Stimulated activated CD8-positive, alpha-beta memory T cell treated with anti-CD3 and anti-CD28 coated beads, Interleukin-12 subunit alpha, Interleukin-12 subunit beta, amount 100 ng/mL, for 24 hours (primary cell): ENCODE measurements around the gene RAPH1.

Experiments
- DNase-seq: peaks from one replicate; pipeline ENCODE4 v3.0.0-alpha.2; 2020; ENCODE audit errors: extremely low read depth

RAPH1 gene

DNA sequence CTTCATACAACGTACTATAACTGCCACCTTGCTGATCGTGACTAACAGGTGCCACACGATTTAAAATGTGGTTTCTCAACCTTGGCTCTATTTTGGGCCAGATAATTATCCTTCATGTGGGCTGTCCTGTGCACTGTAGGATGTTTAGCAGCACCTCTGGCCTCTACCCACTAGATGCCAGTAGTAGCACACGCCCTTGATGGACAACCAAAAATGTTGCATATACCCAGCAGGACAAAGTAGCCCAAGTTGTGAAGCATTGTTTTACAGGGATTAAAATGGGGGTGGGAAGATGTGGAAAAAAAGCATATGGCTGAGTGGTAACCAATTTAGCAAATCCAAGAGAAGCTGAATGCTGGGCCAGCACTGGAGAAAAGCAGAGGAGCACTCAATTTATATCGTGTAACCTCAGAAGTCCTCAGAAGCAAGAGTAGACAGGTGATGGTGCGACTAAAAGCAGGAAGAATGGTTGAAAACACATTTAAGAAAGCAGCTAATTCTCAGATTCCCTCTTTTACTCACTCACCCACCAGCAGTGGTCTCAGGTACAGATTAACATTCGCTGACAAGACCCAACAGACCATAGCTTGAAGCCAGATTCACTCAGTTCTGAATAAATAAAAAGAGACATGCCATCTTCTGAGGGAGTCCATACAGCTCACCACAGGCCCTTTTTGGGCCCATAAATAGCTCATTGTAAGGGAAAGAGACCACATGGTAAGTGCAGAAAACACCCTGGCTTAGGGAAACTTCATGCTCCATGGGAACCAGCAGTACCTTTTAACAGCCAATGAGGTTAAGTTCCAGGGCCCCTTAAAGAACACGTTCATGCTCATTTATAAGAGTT is 50.6 kb downstream of the RAPH1 start:
- DNase-seq = no peak

DNA sequence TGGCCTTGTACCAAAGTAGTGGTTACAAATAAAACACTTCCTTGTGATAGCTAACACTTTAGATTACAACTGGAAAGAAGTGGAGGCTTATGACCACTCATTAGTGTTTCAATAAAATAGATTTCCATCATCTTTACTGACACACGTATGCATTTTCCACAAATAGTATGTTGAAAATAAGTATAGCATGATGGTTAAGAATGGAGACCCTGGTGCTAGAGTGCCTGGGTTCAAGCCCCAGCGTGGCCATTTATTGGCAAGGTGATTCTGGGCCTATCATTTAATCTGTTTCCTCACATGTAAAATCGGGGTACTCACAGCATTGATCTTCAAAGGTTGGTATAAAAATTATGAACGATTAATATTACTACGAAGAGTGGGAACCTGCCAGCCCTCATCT is 54.5 kb downstream of the RAPH1 start:
- DNase-seq = no peak

DNA sequence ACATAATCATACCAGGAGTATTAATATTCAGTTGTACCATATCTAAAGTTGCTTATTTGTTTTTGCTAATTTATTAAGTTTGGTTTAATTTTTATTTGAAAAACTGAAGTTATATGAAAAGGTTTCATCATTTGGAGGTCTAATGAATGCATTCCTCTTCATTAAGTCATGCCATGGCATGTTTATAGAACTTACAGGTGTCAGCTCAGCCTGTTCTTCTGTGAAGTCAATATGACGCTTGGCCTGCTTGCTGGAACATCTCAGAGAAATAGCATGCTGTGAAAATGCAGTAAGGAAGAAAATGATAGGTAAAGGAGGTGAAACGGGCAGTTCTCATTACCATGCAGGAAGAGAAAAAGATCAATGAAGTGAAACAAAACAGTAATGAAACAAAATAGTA is 58.2 kb downstream of the RAPH1 start:
- DNase-seq = no peak

DNA sequence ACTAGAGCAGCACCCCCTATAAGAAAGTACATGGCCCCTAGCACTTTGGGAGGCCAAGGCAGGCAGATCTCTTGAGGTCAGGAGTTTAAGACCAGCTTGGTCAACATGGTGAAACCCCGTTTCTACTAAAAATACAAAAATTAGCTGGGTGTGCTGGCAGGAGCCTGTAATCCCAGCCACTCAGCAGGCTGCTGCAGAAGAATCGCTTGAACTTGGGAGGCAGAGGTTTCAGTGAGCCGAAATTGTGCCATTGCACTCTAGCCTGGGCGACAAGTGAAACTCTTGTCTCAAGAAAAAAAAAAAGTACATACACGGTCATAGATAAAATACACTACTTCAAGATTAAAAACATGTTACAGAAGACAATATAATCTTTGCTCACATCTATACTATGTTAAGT is 63.8 kb downstream of the RAPH1 start:
- no peak for DNase-seq

DNA sequence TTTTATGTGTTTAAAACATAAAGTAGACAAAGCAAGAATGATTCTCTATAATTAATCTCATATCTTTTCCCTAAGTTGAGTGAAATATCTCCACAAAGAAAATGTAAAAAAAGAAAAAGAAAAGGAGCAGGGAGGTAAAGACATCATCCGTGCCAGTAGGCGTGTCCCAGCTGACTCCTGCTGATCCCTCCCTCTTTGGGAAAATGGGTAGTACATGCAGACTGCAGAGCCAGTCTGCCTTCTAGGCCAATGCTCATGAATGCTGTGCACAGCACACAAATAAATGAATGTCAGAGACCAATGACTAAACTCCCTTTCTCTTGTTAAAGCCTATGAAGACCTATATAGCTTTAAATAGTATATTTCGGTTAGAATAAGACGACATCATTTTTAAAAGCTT is 64.7 kb downstream of the RAPH1 start:
- no peak for DNase-seq

DNA sequence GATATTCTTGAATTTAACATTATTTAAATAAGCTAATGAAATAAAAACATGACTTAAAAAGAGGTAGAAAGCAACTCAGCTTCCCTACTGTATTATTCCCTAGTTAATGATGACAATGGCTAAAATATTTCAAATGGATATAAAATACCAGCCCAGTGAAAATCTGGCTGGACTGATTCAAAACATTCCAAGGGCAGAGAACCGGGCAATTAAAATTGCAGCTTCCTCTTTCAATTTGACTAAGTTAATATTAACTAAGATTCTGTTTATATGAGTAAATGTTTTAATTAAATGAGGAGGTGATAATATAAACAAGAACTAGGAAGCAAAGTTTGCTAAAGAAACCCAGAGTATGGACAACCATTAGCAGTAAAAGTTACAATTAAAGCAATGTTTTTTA is 65.6 kb downstream of the RAPH1 start:
- DNase-seq = no peak

DNA sequence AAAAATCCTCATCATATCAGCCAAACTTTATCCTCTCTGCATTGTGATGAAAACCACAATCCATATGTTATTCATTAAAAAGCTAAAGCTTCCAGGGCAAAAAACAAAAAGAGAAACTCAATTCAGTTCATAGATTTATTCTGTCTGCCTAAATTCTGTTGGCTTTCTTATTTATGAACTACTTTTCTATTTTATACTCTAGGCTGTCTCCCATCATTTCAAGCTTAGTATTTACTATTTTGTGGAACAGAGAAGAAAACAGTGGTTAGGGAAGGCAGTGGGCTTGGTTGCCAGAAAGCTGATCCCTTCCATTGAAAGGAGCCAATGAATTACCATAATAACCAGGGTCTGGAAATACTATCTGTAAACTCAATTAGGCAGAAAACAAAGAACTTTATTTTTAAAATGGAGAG is 71.8 kb downstream of the RAPH1 start:
- no peak for DNase-seq

DNA sequence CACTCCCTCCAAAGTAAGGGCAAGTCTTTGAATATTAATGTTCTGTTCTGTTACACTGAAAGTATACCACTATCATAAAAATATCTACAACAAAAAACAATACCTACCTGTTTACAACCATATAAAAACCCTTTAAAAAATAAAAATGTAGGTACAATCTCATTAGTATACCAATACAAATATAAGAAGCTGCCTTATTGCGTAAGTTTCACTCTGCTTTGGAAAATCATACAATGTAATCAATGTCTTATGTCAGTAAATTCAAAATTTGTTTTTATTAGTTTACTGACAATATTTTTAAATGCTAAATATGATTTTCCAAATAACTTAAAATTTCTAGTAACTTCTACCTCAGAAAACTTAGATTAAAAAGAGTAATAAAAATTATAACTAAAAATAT is 72.8 kb downstream of the RAPH1 start:
- DNase-seq = no peak

DNA sequence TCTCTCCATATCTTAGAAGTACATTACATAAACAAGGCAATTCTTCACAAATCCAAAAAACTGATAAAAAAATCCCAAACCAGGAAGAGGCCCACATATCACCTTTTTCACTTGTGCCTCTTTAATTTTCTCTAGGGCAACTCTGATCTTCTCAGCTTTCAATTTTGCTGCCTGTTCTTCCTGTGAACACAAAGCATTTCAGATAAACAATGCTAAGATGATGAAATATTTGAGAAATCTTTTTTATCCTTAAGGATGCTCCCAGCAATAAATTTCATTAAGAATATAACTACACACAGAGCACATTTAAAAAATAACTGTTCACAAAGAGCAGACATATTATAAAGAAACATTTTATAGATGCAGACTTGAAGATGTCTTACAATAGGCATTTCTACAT is 73.4 kb downstream of the RAPH1 start:
- no peak for DNase-seq

DNA sequence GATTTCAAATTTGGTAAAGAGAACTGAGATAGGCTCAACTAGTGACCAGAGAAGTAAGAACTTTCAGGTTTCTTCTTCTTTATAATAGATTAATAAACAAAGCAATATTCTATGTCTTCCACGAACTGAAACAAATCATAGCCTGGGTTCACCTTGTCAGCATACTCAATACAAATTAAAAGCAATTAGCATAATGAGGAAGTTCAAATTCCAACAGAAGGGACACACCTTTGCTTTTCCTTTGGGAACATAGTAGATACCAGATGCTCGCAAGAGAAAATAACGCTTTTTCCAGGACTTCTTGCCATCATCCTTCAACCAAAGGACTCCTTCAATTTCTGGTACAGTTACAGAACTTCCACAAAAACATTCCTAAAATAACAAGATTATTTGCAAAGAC is 79.9 kb downstream of the RAPH1 start:
- DNase-seq = no peak

DNA sequence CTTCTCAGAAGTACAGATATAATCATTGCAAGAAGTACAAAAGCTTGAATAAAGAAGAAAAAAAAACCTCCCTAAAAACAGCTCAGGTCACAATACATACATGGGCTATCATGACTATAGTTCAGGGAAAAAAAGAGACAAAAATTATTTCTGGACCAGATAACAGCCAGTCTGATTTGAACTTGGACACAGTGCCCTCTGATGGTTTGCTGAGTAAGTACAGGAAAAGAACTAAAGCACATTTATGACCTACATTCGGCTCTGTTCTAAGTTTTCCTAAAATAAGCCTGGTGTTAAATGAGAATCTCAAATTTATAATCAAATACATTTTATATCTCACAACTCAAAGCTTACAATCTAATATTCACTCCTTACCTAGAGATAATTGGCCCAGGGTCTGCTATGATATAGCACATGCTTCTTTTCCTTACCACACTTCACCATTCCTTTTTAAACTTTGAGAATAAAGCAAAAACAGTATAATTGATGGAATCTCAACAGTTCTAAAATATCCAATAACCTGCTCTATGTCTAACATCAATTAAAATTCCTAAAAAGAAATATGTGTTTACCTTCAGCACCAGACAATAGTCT is 81.1 kb downstream of the RAPH1 start:
- DNase-seq = peak; percentile 3

DNA sequence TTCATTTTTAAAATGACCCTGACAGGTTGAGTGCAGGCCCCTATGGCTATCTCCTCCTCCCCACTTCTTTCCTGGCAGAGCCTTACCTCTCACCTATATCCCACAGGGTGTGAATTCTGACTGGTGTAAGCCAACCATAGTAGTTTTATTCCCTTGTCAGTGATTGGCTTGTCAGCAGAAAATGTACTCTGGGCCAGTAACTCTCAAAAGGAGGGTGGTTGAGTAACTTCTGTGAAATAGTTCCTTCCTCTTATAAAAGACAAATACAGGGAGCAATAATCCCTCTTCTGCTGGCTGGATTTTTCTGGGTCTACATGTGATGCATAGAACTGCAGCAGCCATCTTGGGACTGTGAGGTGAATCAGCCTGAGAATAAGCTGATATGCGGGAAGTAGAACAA is 83.4 kb downstream of the RAPH1 start:
- no peak for DNase-seq

DNA sequence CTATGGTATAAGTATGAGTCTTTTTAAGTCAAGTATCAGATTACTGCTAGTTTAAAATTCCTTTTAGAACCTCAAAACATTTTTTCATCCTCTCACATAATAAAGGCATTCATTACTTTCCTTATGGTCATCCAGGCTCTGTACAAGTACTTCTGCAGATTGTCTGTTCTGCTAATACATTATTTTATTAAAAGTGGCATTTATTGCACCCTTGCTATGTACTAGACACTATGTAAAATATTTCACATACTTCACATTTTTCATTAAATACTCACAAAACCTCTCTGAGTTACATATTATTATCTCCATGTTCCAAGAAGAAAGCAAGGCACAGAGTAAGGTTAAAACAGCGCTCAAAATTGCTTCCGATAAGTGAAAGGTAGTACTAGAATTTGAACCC is 84.1 kb downstream of the RAPH1 start:
- no peak for DNase-seq

DNA sequence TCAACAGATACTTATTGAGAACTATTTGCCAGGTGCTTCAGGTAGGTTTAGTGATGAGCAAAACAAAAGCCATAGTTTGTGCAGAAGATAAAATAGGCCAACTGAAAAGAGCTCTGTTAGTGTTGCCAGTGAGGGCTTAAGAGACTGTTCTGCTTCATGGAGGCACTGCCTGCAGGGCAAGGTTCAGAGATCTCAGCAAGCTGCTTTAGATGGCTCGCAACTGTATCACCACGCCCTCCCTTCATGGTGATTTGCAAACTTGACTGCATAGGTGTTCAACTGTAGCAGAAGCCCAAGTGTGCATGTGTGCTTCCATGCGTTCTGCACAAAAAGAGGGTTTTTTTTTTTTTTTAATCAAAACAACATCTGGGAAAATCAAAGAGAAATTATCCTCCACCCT is 84.5 kb downstream of the RAPH1 start:
- DNase-seq = no peak

DNA sequence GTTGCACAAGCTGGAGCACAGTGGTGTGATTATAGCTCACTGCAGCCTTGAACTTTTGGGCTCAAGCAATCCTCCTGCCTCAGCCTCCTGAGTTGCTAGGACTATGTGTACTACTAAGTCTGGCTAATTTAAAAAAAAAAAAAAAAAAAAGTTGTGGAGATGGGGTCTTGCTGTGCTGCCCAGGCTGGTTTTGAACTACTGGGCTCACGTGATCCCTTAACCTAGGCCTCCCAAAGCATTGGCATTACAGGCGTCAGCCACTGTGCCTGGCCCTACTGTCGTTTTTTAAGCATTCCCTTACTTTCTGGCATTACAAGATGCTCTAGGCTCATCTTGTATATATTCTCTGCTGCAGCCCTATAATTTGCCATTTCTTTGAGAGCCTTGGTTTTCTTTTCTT is 88.3 kb downstream of the RAPH1 start:
- no peak for DNase-seq

DNA sequence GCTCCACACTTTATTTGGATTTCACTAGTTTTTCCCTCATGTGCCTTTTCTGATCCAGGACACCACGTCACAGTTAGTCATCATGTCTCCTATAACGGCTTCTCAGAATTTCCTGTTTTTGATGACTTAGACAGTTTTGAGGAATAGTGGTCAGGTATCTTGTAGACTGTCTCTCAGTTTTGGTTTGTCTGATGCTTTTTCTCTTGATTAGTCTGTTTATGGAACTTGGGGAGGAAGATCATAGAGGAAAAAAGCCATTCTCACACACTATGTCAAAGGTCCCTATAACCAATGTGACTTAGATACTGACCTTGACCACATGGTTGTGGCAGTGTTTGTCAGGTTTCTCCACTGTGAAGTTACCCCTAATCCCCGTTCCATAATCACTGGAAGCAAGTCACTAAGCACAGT is 89.0 kb downstream of the RAPH1 start:
- no peak for DNase-seq

DNA sequence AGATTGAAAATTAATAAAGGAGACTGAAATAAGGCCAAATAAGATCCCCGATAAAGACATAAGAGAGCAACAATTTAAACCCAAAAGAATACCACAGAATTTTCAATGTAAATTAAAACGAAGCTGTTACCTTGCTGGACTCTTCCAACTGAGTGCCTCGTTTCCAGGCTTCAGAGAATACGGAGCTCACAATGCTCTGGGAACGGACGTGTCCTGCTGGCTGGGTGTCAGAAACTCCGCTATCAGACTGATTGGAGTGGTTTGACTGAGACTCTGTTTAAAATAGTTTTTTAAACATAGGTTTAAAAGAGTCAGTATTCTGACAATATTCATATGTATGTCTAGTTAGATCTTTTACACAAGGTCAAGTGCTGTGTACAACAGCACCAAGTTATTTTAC is 90.4 kb downstream of the RAPH1 start:
- DNase-seq = no peak

DNA sequence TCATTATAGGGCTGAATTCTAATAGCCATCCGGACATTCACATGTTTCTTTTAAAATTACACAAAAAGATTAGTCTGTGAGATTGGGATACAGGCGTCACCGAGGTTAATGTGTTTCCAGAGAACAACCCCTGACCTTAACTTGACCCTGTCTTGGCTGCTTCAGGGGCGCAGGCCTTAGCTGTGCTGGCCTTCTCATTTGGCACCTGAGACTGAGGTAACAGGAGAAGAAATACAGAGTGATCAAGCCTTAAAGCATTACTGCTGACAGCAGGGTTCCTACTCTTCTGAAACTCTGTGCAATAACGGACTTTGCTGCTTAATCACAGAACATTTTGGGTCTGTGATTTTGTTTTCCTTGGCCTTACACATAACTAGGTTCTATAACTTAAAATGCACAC is 92.6 kb downstream of the RAPH1 start:
- DNase-seq = no peak

DNA sequence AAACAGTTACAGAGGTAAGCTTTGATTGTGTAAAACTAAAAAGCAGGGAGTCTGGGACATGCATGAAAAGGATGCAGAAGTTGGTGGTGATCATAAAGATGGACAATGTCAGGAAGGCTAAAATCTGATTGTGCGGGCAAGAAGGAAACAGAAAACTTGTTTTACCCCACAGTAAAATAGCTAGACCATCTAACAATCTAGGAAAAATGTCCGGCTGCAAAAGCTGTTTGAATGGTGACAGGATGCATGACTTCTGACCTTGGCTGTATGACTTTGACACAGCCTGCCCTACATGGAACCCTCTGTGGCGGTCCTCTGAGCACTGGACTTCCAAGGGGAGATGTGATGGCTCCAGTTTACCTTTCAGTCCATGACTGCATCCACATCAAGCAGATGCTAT is 93.6 kb downstream of the RAPH1 start:
- DNase-seq = no peak

DNA sequence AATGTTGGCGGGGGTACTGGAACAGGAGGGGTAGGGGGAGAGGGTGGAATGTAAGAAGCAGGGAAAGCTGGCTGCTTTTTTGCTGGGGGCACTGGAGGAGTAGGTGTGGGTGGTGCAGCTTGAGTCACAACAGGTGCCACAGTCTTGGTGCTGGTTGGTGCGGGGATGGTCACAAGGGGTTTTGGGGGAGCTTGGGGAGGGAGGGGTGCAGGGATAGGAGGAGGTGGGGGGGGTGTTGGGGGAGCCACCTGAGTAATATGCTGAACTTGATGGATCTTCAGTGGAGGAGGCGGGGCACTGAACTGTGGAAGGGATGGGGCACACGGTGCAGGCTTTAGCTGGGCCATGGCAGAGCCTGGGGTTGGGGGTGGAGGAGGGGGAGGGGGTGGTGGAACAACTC is 94.4 kb downstream of the RAPH1 start:
- DNase-seq = no peak

DNA sequence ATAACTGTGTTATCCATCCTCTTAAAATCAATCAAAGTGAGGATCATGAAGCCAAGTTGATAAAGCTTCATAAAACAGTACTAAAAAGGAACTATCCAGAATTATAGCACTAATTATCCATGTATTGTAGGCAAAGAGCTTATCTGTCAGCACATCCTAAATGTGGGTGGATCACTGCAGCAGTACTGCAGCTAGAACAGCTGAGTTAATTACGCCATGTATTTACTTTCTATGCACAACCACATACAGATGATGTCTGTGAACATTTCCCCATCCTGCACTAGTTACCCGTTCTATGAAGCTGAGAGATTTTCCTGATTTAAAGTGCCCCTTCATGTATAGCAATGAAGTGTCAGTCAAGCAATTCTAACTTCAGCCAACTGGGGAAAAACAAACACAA is 96.6 kb downstream of the RAPH1 start:
- no peak for DNase-seq

DNA sequence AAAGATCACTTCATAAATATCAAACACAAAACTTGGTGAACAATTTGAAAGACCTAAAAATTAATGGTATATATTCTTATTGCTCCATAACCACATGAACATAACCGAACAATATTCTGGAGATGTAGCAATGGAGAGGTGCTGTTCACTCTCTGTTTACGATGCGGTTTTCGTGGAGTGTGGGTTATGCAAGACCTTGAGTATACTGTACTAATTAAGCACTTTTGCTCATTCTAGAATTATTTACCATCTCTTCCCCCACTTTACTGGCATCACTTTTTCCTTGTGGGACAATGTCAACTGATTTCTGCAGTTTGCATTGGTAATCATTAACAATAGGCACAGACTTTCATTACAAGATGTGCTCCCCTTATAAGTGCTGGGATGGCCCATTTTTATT is 97.6 kb downstream of the RAPH1 start:
- DNase-seq = no peak

DNA sequence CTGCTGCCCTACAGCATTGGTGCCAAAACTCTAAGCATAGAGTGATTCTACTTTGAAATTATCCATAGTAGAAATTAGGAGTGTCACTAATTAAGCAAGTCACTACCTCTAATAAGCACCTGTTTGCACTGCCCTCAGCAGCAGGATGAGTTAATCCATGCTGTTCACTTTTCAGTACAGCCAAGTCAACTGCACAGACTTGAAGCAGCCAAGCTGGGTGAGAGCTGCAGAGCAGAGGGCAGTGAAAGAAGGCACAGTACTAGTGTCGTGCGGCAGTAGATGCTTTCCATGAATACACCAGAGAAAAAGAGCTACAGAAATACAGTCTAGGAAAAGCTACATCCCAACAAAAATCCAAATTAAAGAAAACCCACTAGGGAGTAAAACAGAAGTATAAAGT is 98.6 kb downstream of the RAPH1 start:
- no peak for DNase-seq

DNA sequence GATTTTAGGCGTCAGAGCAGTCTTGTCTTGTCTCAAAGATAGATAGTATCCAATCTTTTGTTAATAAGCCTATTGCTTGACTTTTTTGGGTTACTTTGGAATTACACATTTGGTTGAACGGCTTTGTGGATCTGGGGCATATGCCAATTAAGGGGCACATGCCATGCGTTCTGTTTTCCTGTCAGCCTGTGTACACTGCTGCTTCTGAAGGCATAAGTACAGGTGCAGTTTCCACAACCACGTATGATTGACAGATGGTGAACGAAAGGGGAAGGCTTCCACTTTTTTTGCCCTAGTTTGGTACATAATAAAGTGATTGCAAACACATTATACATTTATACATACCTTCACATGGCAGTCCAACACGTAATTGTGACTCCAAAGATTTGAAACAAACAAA is 102.3 kb downstream of the RAPH1 start:
- DNase-seq = no peak
